HepG2 (cell line): ENCODE measurements around the gene SEMA3C. TPM values are rescaled to one million over a fixed set of nuclear protein-coding genes. Genes with fewer than 3 reads are reported as not detected.

Source experiments
- ATAC-seq: fragments of 200-7000 bp; cut with Tn5 transposase; 3 replicates; pipeline ENCODE4 v1.9.1; 2020; ENCODE audit warnings: mild to moderate bottlenecking, moderate library complexity
- BruUV-seq: library from RNA; stranded (reverse); fragments of 400-500 nt; replicated peaks from 2 replicates; lab custom pipeline; 2021; lab: Mats Ljungman, UMichigan
- CTCF ChIA-PET: fragments of 300-600 bp; formaldehyde crosslinking; extraction: SDS; loops from one replicate; lab custom pipeline; 2021; ENCODE audit warnings: low total read pairs, inconsistent platforms, low intra/inter-chr PET ratio; lab: Yijun Ruan, JAX
- POLR2A ChIA-PET: fragments of 350-600 bp; sonication (Branson Sonifier 250); formaldehyde crosslinking; loops from one replicate; lab custom pipeline; 2020; ENCODE audit warnings: antibody characterized with exemption, inconsistent platforms; lab: Yijun Ruan, JAX
- DNase-seq: peaks from one replicate; pipeline ENCODE4 v3.0.0-alpha.2; 2015; ENCODE audit warnings: low spot score
- FAIRE-seq: peaks from 3 replicates; lab custom pipeline; 2011; peaks lifted over from hg19 to GRCh38; lab: Jason Lieb, UNC
- H2AFZ ChIP-seq: one replicate; pipeline ENCODE4 v1.6.1; 2011; ENCODE audit warnings: low read length, inconsistent platforms
- H3K27ac ChIP-seq: fragments of 300-600 bp; 3 replicates; pipeline ENCODE4 v1.8.0; 2011; ENCODE audit warnings: mixed run types, mild to moderate bottlenecking, mixed read lengths, low read length, inconsistent platforms; ENCODE audit not compliant: insufficient read depth; ENCODE audit errors: extremely low read length
- H3K27me3 ChIP-seq, 2 experiments: fragments of 200-600 bp in 1 of 2; 2 replicates in 1 of 2; 3 replicates in 1 of 2; pipeline versions ENCODE4 v1.6.0 to v1.8.0; 2011; ENCODE audit warnings: low read length in 2 of 2, mild to moderate bottlenecking in 2 of 2, moderate library complexity in 2 of 2, inconsistent platforms in 1 of 2; ENCODE audit not compliant: insufficient read depth in 2 of 2, control insufficient read depth in 1 of 2
- H3K36me3 ChIP-seq, 2 experiments: fragments of 200-600 bp in 1 of 2; replicated peaks in 1 of 2; 2 replicates in 1 of 2; 3 replicates in 1 of 2; pipeline versions ENCODE4 v1.5.1 to v1.8.0; 2011; ENCODE audit warnings: low read length in 2 of 2, inconsistent platforms in 1 of 2; ENCODE audit not compliant: insufficient read depth in 2 of 2, control insufficient read depth in 1 of 2
- H3K4me1 ChIP-seq: 2 replicates; pipeline ENCODE4 v1.5.1; 2012; ENCODE audit warnings: low read length, inconsistent platforms; ENCODE audit not compliant: insufficient read depth
- H3K4me2 ChIP-seq: 2 replicates; pipeline ENCODE4 v1.6.0; 2011; ENCODE audit warnings: low read depth, low read length, inconsistent platforms
- H3K4me3 ChIP-seq, 3 experiments: fragments of 200-600 bp in 1 of 3; sonication (generic), shearing (Covaris generic) in 1 of 3; replicated peaks in 1 of 3; 2 replicates each; pipeline ENCODE4 v1.5.1; 2011 to 2016; ENCODE audit warnings: low read length in 3 of 3, inconsistent platforms in 2 of 3, low read depth in 2 of 3, mild to moderate bottlenecking in 2 of 3, control low read depth in 1 of 3, mixed read lengths in 1 of 3; ENCODE audit not compliant: insufficient read depth in 1 of 3
- H3K79me2 ChIP-seq: one replicate; pipeline ENCODE4 v1.6.1; 2011; ENCODE audit warnings: low read length, inconsistent platforms; ENCODE audit not compliant: insufficient read depth
- H3K9ac ChIP-seq: 2 replicates; pipeline ENCODE4 v1.6.0; 2011; ENCODE audit warnings: mild to moderate bottlenecking, low read depth, low read length, inconsistent platforms; ENCODE audit not compliant: insufficient read depth
- H3K9me3 ChIP-seq: 2 replicates; pipeline ENCODE4 v1.5.1; 2012; ENCODE audit warnings: mild to moderate bottlenecking, low read length
- H4K20me1 ChIP-seq: 2 replicates; pipeline ENCODE4 v1.6.0; 2011; ENCODE audit warnings: inconsistent platforms, mild to moderate bottlenecking, low read length, moderate library complexity; ENCODE audit not compliant: insufficient read depth
- FOSL2 ChIP-seq: sonication (generic); formaldehyde crosslinking; IDR thresholded peaks from 2 replicates; pipeline ENCODE4 v1.4.0; 2020; ENCODE audit warnings: missing genetic modification reagents
- NR2F1 ChIP-seq, 2 experiments: fragments of 450-650 bp in 1 of 2; formaldehyde crosslinking in 1 of 2; IDR thresholded peaks; 2 replicates each; pipeline versions ENCODE4 v1.5.0 to v1.6.1; 2016 to 2020; ENCODE audit warnings: mild to moderate bottlenecking in 1 of 2, missing compliant biosample characterization in 1 of 2, missing genetic modification reagents in 1 of 2, moderate library complexity in 1 of 2
- PAWR ChIP-seq: sonication (generic); formaldehyde crosslinking; IDR thresholded peaks from 2 replicates; pipeline ENCODE4 v1.4.0; 2020; ENCODE audit warnings: missing genetic modification reagents, mild to moderate bottlenecking, borderline replicate concordance
- SATB2 ChIP-seq: sonication (generic); formaldehyde crosslinking; IDR thresholded peaks from 2 replicates; pipeline ENCODE4 v1.5.0; 2020; ENCODE audit warnings: missing genetic modification reagents
- SP4 ChIP-seq: sonication (generic); formaldehyde crosslinking; IDR thresholded peaks from 2 replicates; pipeline ENCODE4 v1.8.1; 2023; ENCODE audit warnings: mild to moderate bottlenecking, missing genetic modification reagents
- ZBTB46 ChIP-seq: sonication (generic); formaldehyde crosslinking; IDR thresholded peaks from 2 replicates; pipeline ENCODE4 v1.4.0; 2020; ENCODE audit warnings: mild to moderate bottlenecking, missing genetic modification reagents, borderline replicate concordance
- ZNF550 ChIP-seq: sonication (generic); formaldehyde crosslinking; IDR thresholded peaks from 2 replicates; pipeline ENCODE4 v1.4.0; 2020; ENCODE audit warnings: mild to moderate bottlenecking, missing genetic modification reagents, borderline replicate concordance
- ZNF792 ChIP-seq: IDR thresholded peaks from 2 replicates; pipeline ENCODE4 v1.6.1; 2016
- ZZZ3 ChIP-seq: sonication (generic); formaldehyde crosslinking; IDR thresholded peaks from 2 replicates; pipeline ENCODE4 v1.4.0; 2020; ENCODE audit warnings: missing genetic modification reagents, mild to moderate bottlenecking, borderline replicate concordance
- WGBS: methylation state at CpG from one replicate; pipeline ENCODE4 v1.1.6; 2017; ENCODE audit warnings: low lambda C conversion rate; 5-methylcytosine and 5-hydroxymethylcytosine counted together
- in situ Hi-C: cut with HindIII; loops from 2 replicates; pipeline ENCODE4 v1.10.0; 2017; ENCODE audit warnings: low pct_unique_long_range_greater_than_20kb; ENCODE audit not compliant: extremely low pct_ligation_motif_present
- intact Hi-C: fragments of 100-400 bp; cut with micrococcal nuclease; formaldehyde crosslinking; loops from one replicate; pipeline ENCODE4 v1.10.0; 2022; ENCODE audit not compliant: unreplicated experiment
- polyA plus RNA-seq, 8 experiments: library from polyadenylated mRNA; depleted of rRNA in 3 of 8; stranded (reverse) in 7 of 8; unstranded in 1 of 8; fragments of >200 nt; fragmentation: Illumina TruSeq in 4 of 8; extraction: Trizol in 4 of 8; gene quantifications; 2 replicates each; pipeline versions ENCODE4 v1.2.1 to v1.2.3, GENCODE V29; 2011 to 2016; ENCODE audit warnings: low read depth in 4 of 8, missing spikeins in 1 of 8, mixed read lengths in 1 of 8; ENCODE audit not compliant: insufficient read depth in 1 of 8
- total RNA-seq, 5 experiments: library from RNA; depleted of rRNA; stranded (reverse); fragments of >200 nt; fragmentation: Illumina TruSeq; extraction: Trizol; gene quantifications; 2 replicates each; pipeline ENCODE4 v1.2.3, GENCODE V29; 2016; ENCODE audit warnings: low read depth in 1 of 5

The SEMA3C gene
- total and polyA plus RNA-seq, 2 of the 13 experiments (the other 11 are each of a cell fraction or from before 2014, with no cell fraction given) = 0.05 to 0.13 TPM

DNA sequence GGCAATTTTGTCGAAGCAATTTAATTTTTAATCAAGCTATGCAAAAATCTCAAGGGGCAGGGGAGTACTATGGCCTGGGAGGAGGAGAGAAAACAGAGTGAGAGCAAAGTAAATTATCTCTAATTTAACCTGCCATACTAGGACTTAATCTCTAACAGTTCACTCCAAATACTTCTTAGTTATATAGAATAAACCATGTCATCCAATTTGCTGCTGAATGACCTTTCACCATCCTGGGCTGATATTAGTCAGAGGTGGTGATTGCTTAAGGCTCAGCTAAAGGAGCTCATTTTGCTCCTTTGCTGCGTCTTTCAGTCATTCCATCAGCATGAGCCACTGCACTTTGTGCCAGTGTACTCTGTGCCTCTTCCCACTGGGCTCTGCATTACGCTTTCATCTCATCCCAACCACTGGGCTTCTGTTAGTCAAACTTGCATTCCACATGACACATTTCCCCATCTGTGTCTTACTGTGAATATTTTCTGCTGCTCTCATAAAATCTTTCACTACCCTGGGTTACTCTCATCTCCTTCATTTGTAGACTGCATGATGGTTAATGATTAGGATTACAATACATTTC lies 196.1 kb downstream of the SEMA3C start:
- no peak for TF ChIP-seq SP4 (CRISPR knock-in tag)
- TF ChIP-seq ZBTB46 (CRISPR knock-in tag) = no peak
- no peak for TF ChIP-seq ZZZ3 (CRISPR knock-in tag)
- TF ChIP-seq ZNF550 (CRISPR knock-in tag) = no peak
- TF ChIP-seq NR2F1 (CRISPR knock-in tag; IDR thresholded peaks at IDR 0.05) = no peak
- no peak for TF ChIP-seq ZNF792 (CRISPR knock-in tag)
- TF ChIP-seq FOSL2 (CRISPR knock-in tag) = 0 out of 2 replicates have a peak, but pooled peaks have one; percentile 16
- no peak for TF ChIP-seq SATB2
- no peak for TF ChIP-seq PAWR (CRISPR knock-in tag)
- ChIA-PET CTCF (no interaction called here), POLR2A (no interaction called here)
- FAIRE-seq = no peak
- 6% methylated on average over 3 of the region's 3 CpGs for WGBS
- H3K36me3 ChIP-seq = no peaks in the 10 kb centered on the region
- ATAC-seq = peak; percentile 52; the same call in 2 of the 3 replicates
- no TSS peak for BruUV-seq
- no peak overlapping the region for H3K4me3 ChIP-seq
- peak; percentile 45 for DNase-seq
- H3K4me2 ChIP-seq = no peak overlapping the region
- no peak overlapping the region for H2AFZ ChIP-seq
- no peak overlapping the region for H3K27ac ChIP-seq
- in situ Hi-C loops = no loop called here
- no peak overlapping the region for H3K9ac ChIP-seq
- no peaks in the 10 kb centered on the region for H3K9me3 ChIP-seq
- H3K27me3 ChIP-seq = no peaks in the 10 kb centered on the region
- intact Hi-C loops = no loop called here
- peaks cover 21% of the 10 kb centered on the region for H3K4me1 ChIP-seq
- H4K20me1 ChIP-seq = no peaks in the 10 kb centered on the region
- no peaks in the 10 kb centered on the region for H3K79me2 ChIP-seq
